Endometrial microvascular endothelial cells (primary cell): ENCODE data around the gene CRY1. TPM values are rescaled to one million over a fixed set of nuclear protein-coding genes. Genes with fewer than 3 reads are reported as not detected.
"Not testable (repeated sequence)": the region's sequence is repeated elsewhere in the genome, so short reads cannot be mapped to it uniquely, and the experiment has no call there.

ENCODE experiments used
- in situ Hi-C: cut with HindIII; loops from 2 replicates; pipeline ENCODE4 v1.10.0; 2017; ENCODE audit warnings: low sequenced_read_pairs, low pct_unique_long_range_greater_than_20kb; ENCODE audit errors: inconsistent ontology term
- total RNA-seq: library from RNA; depleted of rRNA; stranded (reverse); fragments of >200 nt; gene quantifications from one replicate; pipeline ENCODE4 v1.2.3, GENCODE V29; 2015; ENCODE audit errors: inconsistent ontology term

CRY1 gene
- total RNA-seq, 1 donor from 2014 or later = 18.4 TPM

DNA sequence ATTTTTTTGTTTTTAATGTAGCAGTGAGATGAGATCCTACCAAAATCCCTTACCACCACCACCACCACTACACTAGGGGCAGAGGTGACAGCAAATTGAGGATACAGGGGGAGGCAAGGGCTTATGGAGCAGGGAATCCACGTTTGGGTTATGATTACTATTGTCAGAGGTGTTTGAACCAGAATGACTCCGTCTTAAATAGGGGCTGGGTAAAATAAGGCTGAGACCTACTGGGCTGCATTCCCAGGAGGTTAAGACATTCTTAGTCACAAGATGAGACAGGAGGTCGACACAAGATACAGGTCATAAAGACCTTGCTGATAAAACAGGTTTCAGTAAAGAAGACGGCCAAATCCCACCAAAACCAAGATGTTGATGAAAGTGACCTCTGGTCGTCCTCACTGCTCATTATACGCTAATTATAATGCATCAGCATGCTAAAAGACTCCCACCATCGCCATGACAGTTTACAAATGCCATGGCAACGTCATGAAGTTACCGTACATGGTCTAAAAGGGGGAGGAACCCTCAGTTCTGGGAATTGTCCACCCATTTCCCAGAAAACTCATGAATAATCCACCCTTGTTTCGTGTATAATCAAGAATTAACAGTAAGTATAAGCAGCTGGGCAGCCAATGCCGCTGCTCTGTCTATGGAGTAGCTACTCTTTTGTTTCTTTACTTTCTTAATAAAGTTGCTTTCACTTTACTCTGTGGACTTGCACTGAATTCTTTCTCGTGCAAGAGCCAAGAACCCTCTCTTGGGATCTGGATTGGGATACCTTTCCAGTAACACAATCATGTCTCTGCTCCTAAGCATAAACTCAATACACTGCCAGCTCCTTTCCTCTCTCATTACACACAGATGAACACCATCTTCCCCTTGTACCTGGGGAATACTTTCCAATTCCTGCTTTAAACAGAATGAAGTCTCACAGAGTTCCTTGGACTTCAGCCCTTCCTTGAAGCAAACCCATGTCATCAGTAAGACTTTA, 16.7 kb upstream of the CRY1 start:
- in situ Hi-C loops = no loop called here

DNA sequence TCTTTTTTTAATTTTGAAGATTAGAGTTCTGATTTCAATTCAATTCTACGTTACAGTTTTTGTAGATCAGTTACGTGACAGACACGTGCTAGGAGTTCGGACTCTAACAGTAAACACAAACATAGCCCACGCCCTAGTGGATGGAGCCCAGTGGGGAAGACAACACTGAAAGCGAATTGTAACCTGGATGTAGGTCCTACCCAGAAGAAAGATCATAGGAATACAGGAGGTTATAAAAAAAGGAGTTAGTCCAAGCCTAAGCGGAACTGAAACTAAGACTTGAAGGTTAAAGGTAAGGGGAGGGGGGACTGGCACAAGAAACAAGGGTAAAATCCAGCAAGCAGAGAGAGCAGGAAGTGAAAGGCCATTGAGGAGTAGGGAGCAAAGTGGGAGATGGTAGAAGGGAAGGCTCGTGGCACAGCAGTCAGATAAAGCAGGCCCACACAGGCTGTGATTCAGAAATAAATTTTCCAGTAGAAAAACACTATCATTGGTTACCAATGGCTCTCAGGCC, 15.7 kb upstream of the CRY1 start:
- in situ Hi-C loops = no loop called here

DNA sequence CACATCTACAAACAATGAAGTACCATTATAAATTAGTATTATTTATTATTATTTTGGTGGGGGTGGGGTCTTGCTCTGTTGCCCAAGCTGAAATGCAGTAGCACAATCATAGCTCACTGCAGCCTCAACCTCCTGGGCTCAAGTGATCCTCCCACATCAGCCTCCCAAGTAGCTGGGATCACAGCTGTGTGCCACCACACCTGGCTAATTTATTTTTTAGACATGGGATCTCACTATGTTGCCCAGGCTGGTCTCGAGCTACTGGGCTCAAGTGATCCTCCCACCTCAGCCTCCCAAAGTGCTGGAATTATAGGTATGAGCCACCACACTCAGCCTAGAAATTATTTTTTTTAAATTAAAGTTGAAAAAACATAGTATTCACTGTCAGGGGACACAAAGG, 15.0 kb upstream of the CRY1 start:
- in situ Hi-C loops = not testable (repeated sequence)

DNA sequence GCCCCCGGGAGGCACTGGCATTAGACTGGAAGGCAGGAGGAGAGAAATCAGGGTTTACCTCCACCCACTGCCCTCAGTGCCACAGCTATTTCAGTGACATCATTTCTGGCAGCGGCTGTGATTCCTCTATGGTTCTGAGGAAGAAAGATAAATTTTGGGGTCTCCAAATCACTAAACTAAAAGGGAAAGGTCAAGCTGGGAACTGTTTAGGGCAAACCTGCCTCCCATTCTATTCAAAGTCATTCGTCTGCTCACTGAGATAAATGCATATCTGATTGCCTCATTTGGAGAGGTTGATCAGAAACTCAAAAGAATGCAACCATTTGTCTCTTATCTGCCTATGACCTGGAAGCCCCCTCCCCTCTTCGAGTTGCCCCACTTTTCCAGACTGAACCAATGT, 14.0 kb upstream of the CRY1 start:
- in situ Hi-C loops = no loop called here

DNA sequence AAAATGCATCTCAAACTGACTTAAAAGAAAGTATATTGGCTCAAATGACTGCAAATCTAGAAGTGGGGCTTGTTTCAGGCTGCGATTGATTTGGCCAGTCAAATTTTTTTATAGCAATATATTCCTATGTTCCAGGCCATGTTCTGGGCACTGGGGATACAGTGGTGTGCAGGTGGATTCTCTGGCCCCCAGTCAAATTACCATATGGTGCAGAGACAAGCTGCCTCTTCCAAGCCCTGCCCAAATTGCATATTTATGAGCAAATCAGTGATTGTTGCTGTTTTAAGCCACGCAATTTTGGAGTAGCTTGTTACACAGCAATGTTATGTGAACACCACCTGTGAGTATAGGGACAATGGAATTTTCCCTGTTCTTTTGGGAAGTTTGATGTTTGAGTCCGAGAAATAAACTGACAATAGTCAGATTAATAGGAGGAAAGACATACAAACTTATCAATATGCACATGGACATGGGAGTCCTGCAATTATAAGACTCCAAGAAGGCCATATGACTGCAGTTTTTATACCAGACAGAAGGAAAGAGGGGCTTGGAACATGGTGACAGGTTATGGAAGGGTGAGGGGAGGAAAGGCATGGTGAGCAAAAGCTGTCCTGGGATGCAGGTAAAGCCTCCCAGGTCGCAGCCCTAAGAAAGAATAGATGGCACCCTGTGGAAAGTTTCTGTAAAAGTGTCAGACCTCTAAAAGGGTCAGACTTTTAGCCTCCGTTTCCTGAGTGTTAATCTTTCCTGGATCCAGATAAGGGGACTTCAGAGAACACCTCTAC, 13.1 kb upstream of the CRY1 start:
- in situ Hi-C loops = no loop called here

DNA sequence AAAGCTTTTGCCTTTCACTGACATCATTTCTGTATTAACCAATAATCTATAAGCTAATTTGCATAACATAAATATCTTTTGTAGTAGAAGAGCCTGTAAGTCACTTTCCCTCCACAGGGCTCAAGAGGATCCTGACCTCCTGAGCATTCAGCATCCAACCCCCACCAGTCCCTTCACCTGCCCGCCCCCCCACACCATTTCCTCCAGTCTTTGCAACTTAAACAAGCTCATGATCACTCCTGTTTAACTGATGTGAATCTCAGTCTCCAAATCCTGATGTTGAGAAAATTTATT, 12.0 kb upstream of the CRY1 start:
- in situ Hi-C loops = no loop called here

DNA sequence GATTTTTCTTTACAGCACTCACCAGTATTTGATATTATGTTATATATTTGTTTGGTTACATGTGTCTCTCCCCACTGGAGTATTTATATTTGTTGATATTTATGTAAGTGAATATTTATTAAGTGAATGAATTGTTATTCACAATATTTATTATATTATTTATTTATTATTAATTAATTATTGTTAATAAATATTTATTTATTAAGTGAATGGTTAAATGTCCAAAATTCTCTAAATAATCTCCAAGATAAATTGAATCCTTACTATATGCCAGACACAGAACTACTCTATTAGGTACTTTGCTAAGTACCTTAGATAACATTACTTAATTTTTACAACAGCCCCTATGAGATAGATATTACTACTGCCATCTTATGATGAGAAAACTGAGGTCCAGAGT, 10.2 kb upstream of the CRY1 start:
- in situ Hi-C loops = no loop called here

DNA sequence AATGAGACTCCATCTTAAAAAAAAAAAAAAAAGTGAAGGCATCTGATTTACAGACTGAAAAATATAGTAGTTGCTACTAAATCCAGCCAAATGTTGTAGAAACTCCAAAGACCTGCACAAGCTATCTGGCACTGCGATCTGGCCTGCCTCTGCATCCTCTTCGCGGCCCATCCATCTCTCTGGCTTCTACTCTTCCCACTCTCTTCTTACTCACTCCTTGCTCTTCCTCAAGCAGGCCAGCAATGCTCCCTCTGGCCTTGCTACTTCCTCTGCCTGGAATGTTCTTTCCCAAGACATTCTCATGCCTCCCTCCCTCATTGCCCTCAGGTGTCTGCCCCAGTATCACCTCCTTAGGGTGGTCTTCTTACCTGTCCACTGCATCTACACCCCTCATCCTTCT, 9.7 kb upstream of the CRY1 start:
- in situ Hi-C loops = no loop called here

DNA sequence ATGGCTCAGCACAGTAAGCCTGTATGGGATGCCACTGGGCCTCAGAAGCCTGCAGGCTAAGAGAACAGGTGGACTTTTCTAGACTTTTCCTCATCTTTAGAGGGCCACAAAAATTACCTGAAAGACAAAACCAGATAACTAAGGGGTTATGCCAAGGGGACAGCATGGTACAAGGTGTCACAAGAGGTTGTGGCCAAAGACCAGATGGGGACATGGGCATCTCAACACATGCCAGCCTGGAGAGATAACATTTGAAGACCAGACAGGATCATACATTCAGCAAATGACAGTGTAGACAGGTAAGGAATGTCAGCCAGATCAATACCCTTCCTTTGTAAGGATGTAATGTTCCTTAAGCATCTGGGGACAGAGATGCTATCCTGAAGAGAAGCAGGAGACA, 8.9 kb upstream of the CRY1 start:
- in situ Hi-C loops = no loop called here

DNA sequence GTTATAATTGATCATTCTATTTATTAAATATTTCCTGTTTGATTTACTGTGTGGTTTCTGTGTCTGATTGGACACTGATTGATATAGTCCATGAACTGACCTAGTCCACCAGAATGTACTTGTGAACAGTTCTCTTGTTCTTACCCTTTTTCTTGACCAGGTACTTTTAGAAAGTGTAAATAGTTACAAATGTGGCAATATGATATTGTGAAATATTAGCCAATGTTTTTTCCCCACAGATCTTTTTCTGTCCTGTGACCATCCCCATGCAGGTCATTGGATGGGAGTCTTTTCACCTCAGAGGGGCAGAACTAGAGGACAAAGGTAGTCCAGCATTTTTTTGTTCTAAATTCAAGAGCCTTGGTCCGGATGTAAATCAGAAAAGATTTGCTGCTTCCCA, 8.3 kb upstream of the CRY1 start:
- in situ Hi-C loops = no loop called here

DNA sequence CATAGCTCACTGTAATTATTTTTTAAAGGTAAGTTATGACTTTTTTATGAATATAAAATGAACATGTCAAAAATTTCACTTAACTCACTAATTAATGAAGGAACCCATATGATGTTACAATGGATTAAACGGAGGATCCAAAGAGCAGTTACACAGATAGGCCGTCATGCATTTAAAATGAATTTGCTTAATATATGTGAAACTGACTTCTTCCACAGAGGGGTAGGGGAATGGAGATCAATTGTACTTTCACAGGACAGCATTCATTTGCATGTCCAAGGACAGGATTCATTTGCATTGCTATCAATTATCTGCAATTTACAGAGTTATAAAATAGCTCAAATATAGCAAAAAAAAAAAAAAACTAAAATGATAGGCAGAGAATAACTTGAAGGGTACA, 6.6 kb upstream of the CRY1 start:
- in situ Hi-C loops = no loop called here

DNA sequence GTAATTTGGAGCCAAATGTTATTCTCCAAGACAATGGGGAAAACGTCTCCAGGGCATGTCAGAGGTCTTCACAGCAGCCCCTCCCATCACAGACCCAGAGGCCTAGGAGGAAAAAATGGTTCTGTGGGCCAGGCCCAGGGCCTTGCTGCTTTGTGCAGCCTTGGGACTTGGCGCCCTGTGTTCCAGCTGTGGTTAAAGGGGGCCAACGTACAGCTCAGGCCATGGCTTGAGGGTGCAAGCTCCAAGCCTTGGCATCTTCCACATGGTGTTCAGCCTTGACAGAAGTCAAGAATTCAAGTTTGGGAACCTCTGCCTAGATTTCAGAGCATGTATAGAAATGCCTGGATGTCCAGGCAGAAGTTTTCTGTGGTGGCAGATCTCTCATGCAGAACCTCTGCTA, 3.2 kb upstream of the CRY1 start:
- in situ Hi-C loops = no loop called here

DNA sequence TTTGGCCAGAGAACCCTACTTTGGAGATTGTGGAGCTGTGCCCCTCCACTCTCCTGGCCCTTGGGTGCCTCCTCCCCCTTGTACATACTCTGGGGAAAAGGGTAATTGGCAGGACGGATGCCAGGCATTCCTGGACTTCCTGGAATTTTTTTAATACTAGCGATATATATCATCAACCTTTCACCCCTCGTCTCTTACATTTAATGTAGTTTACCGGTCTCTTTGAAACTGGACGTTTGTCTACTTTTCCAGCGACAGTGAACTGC, 767 bp upstream of the CRY1 start:
- in situ Hi-C loops = no loop called here

DNA sequence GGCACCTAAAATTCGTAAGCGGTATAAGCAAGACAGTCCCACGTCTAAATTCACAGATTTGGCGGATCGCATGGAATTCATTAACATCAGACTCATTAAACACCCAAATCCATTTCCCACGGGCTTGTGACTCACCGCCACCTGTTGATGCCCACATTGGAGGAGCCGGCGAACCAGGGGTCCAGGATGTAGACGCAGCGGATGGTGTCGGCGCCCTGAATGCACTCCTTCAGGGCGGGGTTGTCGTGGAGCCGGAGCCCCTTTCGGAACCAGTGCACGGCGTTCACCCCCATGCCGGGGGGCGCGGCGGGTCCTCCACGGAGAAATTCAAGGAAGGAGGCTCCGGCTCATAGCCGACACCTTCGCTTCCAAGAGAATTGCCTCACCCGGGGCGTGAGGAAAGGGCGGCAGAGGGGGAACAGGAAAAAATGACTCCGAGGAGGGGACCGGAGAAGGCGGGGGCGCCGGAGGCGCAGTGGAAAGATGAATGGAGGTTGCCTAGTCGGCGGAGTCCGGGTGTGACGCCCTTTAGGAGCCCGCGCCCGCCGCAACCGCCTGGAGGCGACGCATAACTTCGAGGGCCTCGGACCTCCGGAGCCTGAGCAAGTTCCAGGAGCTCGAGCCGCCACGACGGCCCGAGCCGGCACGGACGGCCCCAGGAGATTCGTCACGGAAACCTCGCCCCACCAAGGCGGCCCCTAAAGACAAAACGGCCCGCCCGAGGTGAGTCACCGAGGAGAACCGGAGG, 506 bp downstream of the CRY1 start:
- in situ Hi-C loops = no loop called here

DNA sequence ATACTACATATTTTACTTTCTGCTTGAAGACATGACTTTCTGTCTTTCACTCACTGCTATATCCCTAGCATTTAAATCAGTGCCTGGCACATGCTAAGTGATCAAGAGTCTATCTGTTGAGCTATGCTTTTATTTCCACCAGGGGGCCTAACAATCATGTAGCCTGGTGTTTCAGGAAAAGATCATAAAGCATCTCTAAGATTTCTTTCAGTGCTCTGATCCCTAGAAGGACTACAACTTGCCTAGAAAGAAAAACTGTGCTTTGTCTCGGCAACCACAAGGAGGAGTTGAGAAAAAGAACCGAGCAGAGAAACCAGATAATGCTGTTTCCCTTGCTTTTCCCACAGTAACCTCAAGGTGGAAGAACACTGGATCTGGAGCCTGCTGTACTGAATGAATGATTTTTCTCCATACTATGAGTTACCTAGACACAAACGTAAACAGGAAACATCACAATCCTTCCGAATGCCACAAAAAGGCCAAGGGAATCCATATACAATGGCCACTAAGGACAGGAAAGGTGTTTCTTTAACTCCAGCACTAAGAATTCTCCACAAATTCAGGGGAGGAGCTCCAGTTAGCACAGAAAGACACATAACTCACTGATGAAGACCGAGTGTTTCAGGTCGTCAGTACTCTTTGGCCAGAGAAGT, 1.2 kb downstream of the CRY1 start:
- in situ Hi-C loops = no loop called here

DNA sequence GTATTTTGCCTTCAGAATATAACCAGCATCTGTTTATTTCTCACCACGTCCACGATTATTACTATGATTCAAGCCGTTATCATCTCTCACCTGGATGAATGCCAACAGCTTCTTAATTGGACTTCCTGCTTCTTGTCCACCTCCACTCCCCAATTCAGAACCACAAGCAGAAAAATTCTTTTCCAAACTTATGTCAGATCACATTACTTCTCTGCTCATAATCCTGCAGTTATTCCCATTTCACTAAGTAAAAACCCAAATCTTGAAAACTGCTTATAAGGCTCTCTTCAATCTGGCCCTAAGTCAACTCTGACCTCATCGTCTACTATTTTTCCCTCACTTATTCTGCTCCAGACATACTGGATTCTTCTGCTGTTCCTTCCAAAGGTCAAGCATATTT, 2.0 kb downstream of the CRY1 start:
- in situ Hi-C loops = no loop called here

DNA sequence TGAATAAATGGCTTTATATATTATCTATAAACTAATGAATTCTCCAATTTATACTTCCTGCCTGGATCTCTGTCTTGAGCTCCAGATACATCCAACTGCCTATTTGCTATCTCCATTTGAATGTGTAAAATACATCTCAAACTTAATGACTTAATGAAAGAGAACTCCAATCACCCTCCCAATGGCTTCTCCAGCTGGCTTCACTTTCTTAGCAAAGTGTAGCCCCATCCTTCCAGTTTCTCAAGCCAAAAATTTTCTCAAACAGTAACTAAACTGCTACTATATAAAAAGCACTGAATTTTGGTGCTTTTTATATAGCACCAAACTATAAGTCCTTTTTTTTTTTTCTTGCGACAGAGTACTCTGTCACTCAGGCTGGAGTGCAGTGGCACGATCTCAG, 2.6 kb downstream of the CRY1 start:
- in situ Hi-C loops = no loop called here

DNA sequence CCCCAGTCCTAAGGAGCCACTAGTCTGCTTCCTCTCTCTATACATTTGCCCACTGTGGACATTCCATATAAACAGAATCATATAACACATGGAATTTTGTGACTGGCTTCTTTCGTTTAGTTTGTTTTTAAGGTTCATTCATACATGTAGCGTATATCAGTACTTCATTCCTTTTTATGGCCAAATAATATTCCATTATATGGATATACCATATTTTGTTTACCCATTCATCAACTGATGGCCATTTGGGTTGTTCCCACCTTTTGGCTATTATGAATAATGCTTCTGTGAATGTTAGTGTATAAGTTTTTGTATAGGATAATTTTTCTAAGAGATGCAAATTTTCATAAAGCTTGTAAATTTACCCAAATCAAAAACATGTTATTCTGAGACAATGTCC, 4.4 kb downstream of the CRY1 start:
- in situ Hi-C loops = no loop called here

DNA sequence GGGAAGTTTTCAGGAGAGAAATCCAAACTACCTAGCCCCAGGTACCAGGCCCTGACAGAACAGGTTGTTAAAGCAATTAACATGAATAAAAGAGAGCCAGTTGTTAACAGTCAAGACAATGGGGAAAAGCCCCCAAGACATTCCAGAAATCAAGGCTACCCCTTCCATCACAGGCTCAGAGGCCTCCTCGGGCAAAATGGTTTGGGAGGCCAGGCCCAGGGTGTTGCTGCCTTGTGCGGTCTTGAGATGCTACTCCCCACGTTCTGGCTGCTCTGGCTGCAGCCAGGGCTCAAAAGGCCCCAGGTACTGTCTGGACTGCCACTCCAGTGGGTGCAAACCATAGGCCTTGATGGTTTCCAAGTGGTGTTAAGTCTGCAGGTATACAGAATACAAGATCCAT, 7.0 kb downstream of the CRY1 start:
- in situ Hi-C loops = no loop called here
